Hepatic stellate cell (primary cell): Measurements from ENCODE around the gene SDHD.

Experiments
- DNase-seq: peaks from one replicate; pipeline ENCODE4 v3.0.0; 2011; ENCODE audit warnings: low spot score

The SDHD gene

DNA sequence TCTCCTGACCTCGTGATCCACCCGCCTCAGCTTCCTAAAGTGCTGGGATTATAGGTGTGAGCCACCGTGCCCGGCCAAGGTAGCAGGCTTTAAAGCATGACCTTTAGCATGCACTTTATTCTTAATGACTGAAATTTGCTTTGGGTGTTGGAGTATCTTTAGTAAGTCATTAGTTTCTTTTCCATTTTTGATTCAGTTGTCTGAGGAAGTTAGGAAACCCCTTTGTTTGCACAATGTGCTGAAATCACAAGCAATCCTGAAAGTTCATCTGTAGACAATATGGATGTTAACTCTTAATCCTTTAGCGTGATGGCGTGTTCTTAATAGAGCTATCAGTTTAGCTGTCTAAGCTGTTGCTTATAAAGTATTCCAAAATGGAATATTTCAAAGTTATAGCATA lies 16.8 kb downstream of the SDHD start:
- DNase-seq, result no peak

DNA sequence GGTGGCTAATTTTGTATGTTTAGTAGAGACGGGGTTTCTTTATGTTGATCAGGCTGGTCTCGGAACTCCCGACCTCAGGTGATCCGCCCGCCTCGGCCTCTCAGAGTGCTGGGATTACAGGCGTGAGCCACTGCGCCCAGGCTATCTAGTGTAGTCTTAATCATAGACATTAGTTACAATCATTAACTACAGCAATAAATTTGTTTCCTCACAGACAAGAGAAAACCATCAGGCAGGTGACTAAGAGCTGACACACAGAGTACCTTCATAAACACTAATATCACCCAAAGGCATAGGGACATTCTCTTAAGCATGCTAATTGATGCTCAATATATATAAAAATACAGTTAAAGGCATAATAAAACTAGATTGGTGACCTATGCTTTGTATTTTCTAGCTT lies 19.4 kb downstream of the SDHD start:
- DNase-seq, result no peak

DNA sequence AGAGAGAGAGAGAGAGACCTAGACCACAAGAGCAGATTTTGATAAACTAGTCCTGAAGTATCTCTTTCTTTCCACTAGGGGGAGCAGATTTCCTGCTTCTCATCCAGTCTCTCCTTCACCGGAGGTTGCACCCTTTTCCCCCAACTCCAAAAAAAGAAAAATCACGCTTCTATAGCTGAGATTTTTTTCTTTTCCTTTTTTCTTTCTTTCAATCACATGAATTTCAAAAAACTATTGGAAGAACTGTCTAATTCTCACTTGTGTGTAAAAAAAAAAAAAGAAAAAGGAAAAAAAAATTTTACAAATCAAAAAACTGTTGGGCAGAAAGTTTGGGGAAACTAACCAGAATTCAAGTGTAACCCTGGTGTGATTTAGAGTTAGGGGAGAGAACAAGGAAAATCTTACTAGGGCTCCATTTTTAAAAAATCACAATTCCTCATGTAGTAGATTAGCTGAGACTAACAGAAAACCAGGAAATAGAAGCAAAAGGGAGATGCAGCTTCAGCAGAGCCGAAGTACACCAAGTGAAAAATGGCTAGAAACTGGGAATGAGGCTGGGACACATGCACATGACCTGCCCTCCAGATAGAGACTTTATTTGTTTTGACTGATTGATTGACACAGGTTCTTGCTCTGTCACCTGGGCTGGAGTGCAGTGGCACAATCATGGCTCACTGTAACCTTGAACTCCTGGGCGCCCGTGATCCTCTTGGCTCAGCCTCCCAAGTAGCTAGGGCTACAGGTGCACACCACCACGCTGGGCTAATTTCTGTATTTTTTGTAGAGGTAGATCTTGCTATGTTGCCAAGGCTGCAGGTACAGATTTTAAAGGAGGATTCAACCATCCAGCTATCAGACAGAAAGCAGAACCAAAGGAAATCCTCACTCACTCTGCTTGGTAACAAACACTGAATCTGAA lies 27.1 kb downstream of the SDHD start:
- peak; percentile 42 for DNase-seq

- no peak for DNase-seq
These were observed 27.8 kb downstream of the SDHD start for GRCh38 chr11:112114460-112114859.

GRCh38 chr11:112115386-112115785 lies 28.7 kb downstream of the SDHD start:
- DNase-seq, result no peak

DNA sequence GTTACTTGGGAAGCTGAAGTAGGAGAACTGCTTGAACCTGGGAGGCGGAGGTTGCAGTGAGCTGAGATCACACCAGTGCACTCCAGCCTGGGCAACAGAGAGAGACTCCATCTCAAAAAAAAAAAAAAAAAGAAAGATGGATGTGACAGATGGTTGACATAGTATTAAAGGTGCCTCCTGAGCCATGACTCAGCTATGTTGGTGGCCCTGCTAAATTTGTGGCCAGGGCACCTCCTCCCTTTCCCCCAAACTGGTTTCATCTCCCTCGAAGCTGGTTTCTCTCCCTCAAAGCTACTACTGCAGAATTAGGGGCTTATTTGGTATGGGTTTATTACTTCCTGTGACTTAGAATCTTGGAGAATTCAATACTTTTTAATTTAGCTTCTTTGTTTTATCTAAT lies 31.5 kb downstream of the SDHD start:
- DNase-seq, result no peak

DNA sequence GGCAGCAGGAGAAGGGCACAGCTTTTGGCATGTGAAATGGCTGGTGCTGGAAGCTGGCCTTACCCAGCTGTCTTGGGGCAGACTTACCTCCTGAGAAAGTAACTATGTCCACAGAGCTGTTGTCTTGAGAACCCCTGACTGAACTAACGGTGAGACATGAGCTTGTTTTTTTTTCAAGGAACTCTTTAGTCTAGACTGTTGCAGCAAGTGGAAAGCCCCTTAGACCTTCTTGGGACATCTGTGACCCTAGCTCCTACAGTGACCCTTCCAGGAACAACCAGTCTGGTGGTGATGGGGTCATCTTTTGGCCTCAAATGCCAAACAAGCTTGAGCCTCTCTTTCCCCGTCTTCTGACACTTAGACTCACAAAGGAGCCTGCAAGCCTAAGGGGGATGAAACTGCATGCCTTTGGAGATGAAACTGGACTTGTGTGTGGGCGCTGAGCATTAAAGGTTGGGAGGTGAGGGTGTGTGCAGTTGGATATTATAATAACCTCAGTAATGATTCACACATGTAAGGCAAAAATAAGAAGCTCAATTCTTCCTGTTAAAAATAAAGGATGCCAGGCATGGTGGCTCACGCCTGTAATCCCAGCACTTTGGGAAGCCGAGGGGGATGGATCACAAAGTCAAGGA lies 35.4 kb downstream of the SDHD start:
- DNase-seq, result no peak

GRCh38 chr11:112123129-112123528 lies 36.5 kb downstream of the SDHD start:
- no peak for DNase-seq

GRCh38 chr11:112127056-112127455 lies 40.4 kb downstream of the SDHD start:
- no peak for DNase-seq

DNA sequence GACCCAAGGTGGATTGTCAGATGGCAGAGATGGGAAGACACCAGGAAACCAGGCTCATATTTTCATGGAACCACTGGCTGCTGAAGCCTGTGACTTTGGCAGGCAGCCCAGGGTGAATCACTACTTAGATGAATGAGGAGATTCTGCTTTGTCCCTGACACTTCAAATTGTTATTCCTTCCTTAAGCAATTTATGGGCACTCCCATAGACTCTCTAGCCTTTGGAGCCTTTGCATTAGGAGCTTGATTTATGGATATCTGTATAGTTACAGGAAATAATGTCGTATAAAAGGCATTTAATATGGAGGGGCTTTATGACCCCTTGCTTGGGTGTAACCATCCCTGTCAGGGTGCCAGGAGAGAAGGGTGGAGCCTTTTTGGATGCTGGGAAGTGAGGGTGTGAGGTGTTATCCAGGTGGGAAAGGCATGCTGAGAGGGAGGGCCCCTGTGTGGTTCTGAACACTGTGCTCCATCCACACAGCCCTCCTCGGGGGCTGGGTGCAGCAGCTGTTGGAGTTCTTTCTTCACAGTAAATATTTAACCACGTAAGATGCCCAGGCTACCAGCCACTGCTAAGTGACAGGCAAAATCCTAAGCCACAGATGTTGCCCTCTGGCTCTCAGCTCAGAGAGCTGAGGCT lies 41.9 kb downstream of the SDHD start:
- DNase-seq, result peak; percentile 73

- no peak for DNase-seq
These were observed 43.0 kb downstream of the SDHD start for GRCh38 chr11:112129656-112130055.

GRCh38 chr11:112132737-112133136 lies 46.1 kb downstream of the SDHD start:
- DNase-seq, result no peak

- no peak for DNase-seq
These were observed 47.8 kb downstream of the SDHD start for GRCh38 chr11:112134473-112134872.

- no peak for DNase-seq
These were observed 56.9 kb downstream of the SDHD start for GRCh38 chr11:112143597-112143996.
